Endothelial cell of umbilical vein (primary cell): ENCODE data around the gene TERT. TPM values are rescaled to one million over a fixed set of nuclear protein-coding genes. Genes with fewer than 3 reads are reported as not detected.
"Not testable (repeated sequence)": the region's sequence is repeated elsewhere in the genome, so short reads cannot be mapped to it uniquely, and the experiment has no call there.

ENCODE experiments used
- BruUV-seq: library from RNA; stranded (reverse); fragments of 400-500 nt; replicated peaks from 2 replicates; lab custom pipeline; 2021; lab: Mats Ljungman, UMichigan
- CTCF ChIA-PET: fragments of 300-600, 350-600 bp; sonication (Branson Sonifier 250); formaldehyde crosslinking; loops from one replicate; lab custom pipeline; 2021; ENCODE audit warnings: antibody characterized with exemption, inconsistent platforms; lab: Charles Lee
- POLR2A ChIA-PET: fragments of 300-600, 350-600 bp; sonication (Branson Sonifier 250); formaldehyde crosslinking; loops from one replicate; lab custom pipeline; 2021; ENCODE audit warnings: antibody characterized with exemption, inconsistent platforms; lab: Charles Lee
- DNase-seq: peaks from one replicate; pipeline ENCODE4 v3.0.0-alpha.2; 2011; ENCODE audit warnings: low read depth, low spot score
- FAIRE-seq: peaks from 2 replicates; lab custom pipeline; 2011; peaks lifted over from hg19 to GRCh38; lab: Jason Lieb, UNC
- H2AFZ ChIP-seq: 2 replicates; pipeline ENCODE4 v1.6.0; 2012; ENCODE audit warnings: low read depth, low read length, control low read depth, inconsistent platforms
- H3K27ac ChIP-seq: 2 replicates; pipeline ENCODE4 v1.5.1; 2011; ENCODE audit warnings: low read depth, mild to moderate bottlenecking, control low read depth, low read length, moderate library complexity; ENCODE audit not compliant: insufficient read depth
- H3K27me3 ChIP-seq, 2 experiments: 2 replicates each; pipeline versions ENCODE4 v1.6.0 to v1.6.1; 2011; ENCODE audit warnings: low read length in 2 of 2, mixed read lengths in 1 of 2; ENCODE audit not compliant: control insufficient read depth in 2 of 2, insufficient read depth in 2 of 2
- H3K36me3 ChIP-seq, 2 experiments: 2 replicates in 1 of 2; 3 replicates in 1 of 2; pipeline ENCODE4 v1.5.1; 2011; ENCODE audit warnings: low read length in 2 of 2, mild to moderate bottlenecking in 1 of 2, moderate library complexity in 1 of 2; ENCODE audit not compliant: control insufficient read depth in 2 of 2, insufficient read depth in 2 of 2; ENCODE audit errors: extremely low read depth in 1 of 2
- H3K4me1 ChIP-seq: 3 replicates; pipeline ENCODE4 v1.5.1; 2011; ENCODE audit warnings: mild to moderate bottlenecking, low read length; ENCODE audit not compliant: control insufficient read depth, insufficient read depth; ENCODE audit errors: extremely low read depth
- H3K4me2 ChIP-seq: 2 replicates; pipeline ENCODE4 v1.6.1; 2011; ENCODE audit warnings: low read length, control low read depth, mixed read lengths; ENCODE audit not compliant: insufficient read depth
- H3K4me3 ChIP-seq, 3 experiments: fragments of 200-600 bp in 1 of 3; sonication (generic), shearing (Covaris generic) in 1 of 3; replicated peaks in 1 of 3; 2 replicates each; pipeline ENCODE4 v1.5.1; 2011 to 2016; ENCODE audit warnings: control low read depth in 3 of 3, low read length in 3 of 3, mild to moderate bottlenecking in 2 of 3, inconsistent platforms in 1 of 3, low read depth in 1 of 3, moderate library complexity in 1 of 3; ENCODE audit not compliant: insufficient read depth in 1 of 3
- H3K79me2 ChIP-seq: 2 replicates; pipeline ENCODE4 v1.6.0; 2012; ENCODE audit warnings: low read length, inconsistent platforms; ENCODE audit not compliant: control insufficient read depth, insufficient read depth
- H3K9ac ChIP-seq: replicated peaks from 2 replicates; pipeline ENCODE3; 2011; ENCODE audit warnings: low read length, control low read depth; ENCODE audit not compliant: insufficient read depth; ENCODE audit errors: extremely low read depth
- H3K9me1 ChIP-seq: replicated peaks from 3 replicates; pipeline ENCODE4 v1.6.0; 2011; ENCODE audit warnings: mild to moderate bottlenecking, low read length; ENCODE audit not compliant: control insufficient read depth, insufficient read depth; ENCODE audit errors: extremely low read depth
- H3K9me3 ChIP-seq: replicated peaks from 2 replicates; pipeline ENCODE4 v1.5.1; 2012; ENCODE audit warnings: low read length, inconsistent platforms; ENCODE audit not compliant: control insufficient read depth, insufficient read depth
- H4K20me1 ChIP-seq: replicated peaks from 2 replicates; pipeline ENCODE3; 2011; ENCODE audit warnings: mild to moderate bottlenecking, low read length; ENCODE audit not compliant: control insufficient read depth, insufficient read depth; ENCODE audit errors: extremely low read depth
- EZH2 ChIP-seq: IDR thresholded peaks from 2 replicates; pipeline ENCODE4 v1.6.1; 2012; ENCODE audit warnings: borderline replicate concordance, low read depth, mild to moderate bottlenecking, moderate library complexity, low read length, inconsistent platforms; ENCODE audit not compliant: severe bottlenecking
- FOS ChIP-seq: IDR thresholded peaks from 2 replicates; pipeline ENCODE4 v1.6.1; 2011; ENCODE audit warnings: mild to moderate bottlenecking, low read length, moderate library complexity, borderline replicate concordance; ENCODE audit not compliant: insufficient read depth
- GATA2 ChIP-seq: IDR thresholded peaks from 2 replicates; pipeline ENCODE4 v1.7.0; 2011; ENCODE audit warnings: low read depth, mild to moderate bottlenecking, moderate library complexity, mixed read lengths, low read length; ENCODE audit not compliant: insufficient read length, insufficient read depth
- JUN ChIP-seq: IDR thresholded peaks from 2 replicates; pipeline ENCODE4 v1.6.1; 2011; ENCODE audit warnings: borderline replicate concordance, low read depth; ENCODE audit not compliant: insufficient read length, insufficient read depth
- MYC ChIP-seq: IDR thresholded peaks from one replicate; pipeline ENCODE4 v1.6.1; 2011; ENCODE audit warnings: mild to moderate bottlenecking, low read depth, low read length
- POLR2A ChIP-seq: IDR thresholded peaks from 2 replicates; pipeline ENCODE4 v1.6.1; 2012; ENCODE audit warnings: low read depth, mild to moderate bottlenecking, control low read depth, low read length
- POLR2AphosphoS5 ChIP-seq: IDR thresholded peaks from 2 replicates; pipeline ENCODE4 v1.6.1; 2012; ENCODE audit warnings: low read depth, mild to moderate bottlenecking, control low read depth, low read length, moderate library complexity; ENCODE audit not compliant: insufficient read depth
- dilution Hi-C: fragments of 300-500 bp; cut with MboI; formaldehyde crosslinking; loops from one replicate; pipeline ENCODE4 v1.15.0; 2019; ENCODE audit warnings: low sequenced_read_pairs; ENCODE audit not compliant: extremely low pct_ligation_motif_present
- intact Hi-C: fragments of 100-400 bp; cut with micrococcal nuclease; formaldehyde crosslinking; loops from one replicate; pipeline ENCODE4 v1.10.0; 2022
- polyA plus RNA-seq, 4 experiments: library from polyadenylated mRNA; depleted of rRNA in 3 of 4; stranded (reverse) in 3 of 4; unstranded in 1 of 4; fragments of >200 nt; gene quantifications; 2 replicates each; pipeline versions ENCODE4 v1.2.1 to v1.2.3, GENCODE V29; 2011 to 2012; ENCODE audit warnings: missing spikeins in 1 of 4
- total RNA-seq: library from RNA; stranded (reverse); gene quantifications from 2 replicates; pipeline ENCODE4 v1.2.3, GENCODE V29; 2021
- TF ChIP-seq, protein P1 (sequence below), 2 donors: IDR thresholded peaks; 1 replicate in 1 of 2; 2 replicates in 1 of 2; pipeline ENCODE4 v1.5.1; 2011; ENCODE audit warnings: low read length in 2 of 2, mild to moderate bottlenecking in 2 of 2, moderate library complexity in 2 of 2, control low read depth in 1 of 2, inconsistent platforms in 1 of 2, low read depth in 1 of 2; ENCODE audit not compliant: insufficient read depth in 1 of 2; ENCODE audit errors: extremely low read depth in 1 of 2
- TF ChIP-seq, protein P2 (sequence below): IDR thresholded peaks from 2 replicates; pipeline ENCODE4 v1.6.1; 2011; ENCODE audit not compliant: insufficient read depth, insufficient read length

TERT gene
- total and polyA plus RNA-seq, 2 donors (not counting 3 experiments of a cell fraction or from before 2014, with no cell fraction given): 0.04 TPM; not detected in 1

DNA sequence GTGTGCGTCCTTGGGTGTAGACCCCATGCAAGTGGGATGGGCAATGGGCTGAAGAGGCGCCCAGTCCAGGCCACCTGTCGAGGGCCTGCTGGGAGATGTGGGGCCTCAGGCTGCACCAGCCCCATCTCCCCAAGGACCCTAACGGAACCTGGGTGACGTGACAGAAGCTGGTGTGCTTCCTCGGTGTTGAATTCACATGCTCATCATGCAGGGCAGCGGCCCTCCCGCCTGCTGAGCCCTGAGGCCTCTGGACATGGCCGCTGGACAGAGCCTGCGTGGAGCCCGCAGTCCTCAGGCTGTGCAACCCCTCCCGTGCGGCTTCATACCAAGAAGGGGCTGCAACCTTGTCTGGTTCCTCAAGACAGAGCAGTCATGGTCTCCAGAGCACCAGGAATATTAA is 26.8 kb downstream of the TERT start:
- Histone ChIP-seq H3K27me3 (no peaks in the 10 kb centered on the region), H3K36me3 (no peaks in the 10 kb centered on the region), H3K79me2 (no peaks in the 10 kb centered on the region), H2AFZ (no peak overlapping the region), H3K9me3 (no peaks in the 10 kb centered on the region), H3K4me2 (no peak overlapping the region), H4K20me1 (no peaks in the 10 kb centered on the region), H3K4me1 (no peaks in the 10 kb centered on the region), H3K27ac (no peak overlapping the region), H3K9ac (no peak overlapping the region), H3K9me1 (no peaks in the 10 kb centered on the region), H3K4me3 (no peak overlapping the region)
- POLR2A ChIA-PET: no interaction called here
- TF ChIP-seq POLR2A (no peak), MYC (no peak), JUN (no peak), EZH2 (no peak), POLR2AphosphoS5 (no peak), GATA2 (no peak), FOS (no peak)
- TF ChIP-seq, protein P1, sequence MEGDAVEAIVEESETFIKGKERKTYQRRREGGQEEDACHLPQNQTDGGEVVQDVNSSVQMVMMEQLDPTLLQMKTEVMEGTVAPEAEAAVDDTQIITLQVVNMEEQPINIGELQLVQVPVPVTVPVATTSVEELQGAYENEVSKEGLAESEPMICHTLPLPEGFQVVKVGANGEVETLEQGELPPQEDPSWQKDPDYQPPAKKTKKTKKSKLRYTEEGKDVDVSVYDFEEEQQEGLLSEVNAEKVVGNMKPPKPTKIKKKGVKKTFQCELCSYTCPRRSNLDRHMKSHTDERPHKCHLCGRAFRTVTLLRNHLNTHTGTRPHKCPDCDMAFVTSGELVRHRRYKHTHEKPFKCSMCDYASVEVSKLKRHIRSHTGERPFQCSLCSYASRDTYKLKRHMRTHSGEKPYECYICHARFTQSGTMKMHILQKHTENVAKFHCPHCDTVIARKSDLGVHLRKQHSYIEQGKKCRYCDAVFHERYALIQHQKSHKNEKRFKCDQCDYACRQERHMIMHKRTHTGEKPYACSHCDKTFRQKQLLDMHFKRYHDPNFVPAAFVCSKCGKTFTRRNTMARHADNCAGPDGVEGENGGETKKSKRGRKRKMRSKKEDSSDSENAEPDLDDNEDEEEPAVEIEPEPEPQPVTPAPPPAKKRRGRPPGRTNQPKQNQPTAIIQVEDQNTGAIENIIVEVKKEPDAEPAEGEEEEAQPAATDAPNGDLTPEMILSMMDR (IDR thresholded peaks at IDR 0.05; ENCODE audit: extremely low read depth in 1 of 2, insufficient read depth in 1 of 2, low read depth in 1 of 2, low read length in 2 of 2): no peak
- TF ChIP-seq, protein P2, sequence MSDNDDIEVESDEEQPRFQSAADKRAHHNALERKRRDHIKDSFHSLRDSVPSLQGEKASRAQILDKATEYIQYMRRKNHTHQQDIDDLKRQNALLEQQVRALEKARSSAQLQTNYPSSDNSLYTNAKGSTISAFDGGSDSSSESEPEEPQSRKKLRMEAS: no peak
- CTCF ChIA-PET: no interaction called here
- no peak for FAIRE-seq
- BruUV-seq: no TSS peak
- no peak for DNase-seq
- dilution Hi-C loops: no loop called here
- intact Hi-C loops: no loop called here

DNA sequence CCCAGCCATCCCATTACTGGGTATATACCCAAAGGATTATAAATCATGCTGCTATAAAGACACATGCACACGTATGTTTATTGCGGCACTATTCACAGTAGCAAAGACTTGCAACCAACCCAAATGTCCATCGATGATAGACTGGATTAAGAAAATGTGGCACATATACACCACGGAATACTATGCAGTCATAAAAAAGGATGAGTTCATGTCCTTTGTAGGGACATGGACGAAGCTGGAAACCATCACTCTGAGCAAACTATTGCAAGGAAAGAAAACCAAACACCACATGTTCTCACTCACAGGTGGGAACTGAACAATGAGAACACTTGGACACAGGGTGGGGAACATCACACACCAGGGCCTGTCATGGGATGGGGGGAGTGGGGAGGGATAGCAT is 27.4 kb downstream of the TERT start:
- H3K4me3 ChIP-seq, H3K9me1 ChIP-seq, H3K27ac ChIP-seq, dilution Hi-C loops, CTCF ChIA-PET, H3K79me2 ChIP-seq, FAIRE-seq, intact Hi-C loops, H3K9me3 ChIP-seq, BruUV-seq, H2AFZ ChIP-seq, DNase-seq, H3K9ac ChIP-seq, H3K4me2 ChIP-seq, H3K27me3 ChIP-seq, POLR2A ChIA-PET, H3K4me1 ChIP-seq, H3K36me3 ChIP-seq, H4K20me1 ChIP-seq: not testable (repeated sequence)
